Activated naive CD4-positive, alpha-beta T cell treated with Interleukin-2 at 50 U/mL for 16 hours (primary cell): ENCODE results near the gene METTL2B.
A peak's percentile ranks its signal among the peaks of the same experiment; 100 is the strongest.

Experiments used
- DNase-seq: peaks from one replicate; pipeline ENCODE4 v3.0.0-alpha.2; 2020

The METTL2B gene, protein sequence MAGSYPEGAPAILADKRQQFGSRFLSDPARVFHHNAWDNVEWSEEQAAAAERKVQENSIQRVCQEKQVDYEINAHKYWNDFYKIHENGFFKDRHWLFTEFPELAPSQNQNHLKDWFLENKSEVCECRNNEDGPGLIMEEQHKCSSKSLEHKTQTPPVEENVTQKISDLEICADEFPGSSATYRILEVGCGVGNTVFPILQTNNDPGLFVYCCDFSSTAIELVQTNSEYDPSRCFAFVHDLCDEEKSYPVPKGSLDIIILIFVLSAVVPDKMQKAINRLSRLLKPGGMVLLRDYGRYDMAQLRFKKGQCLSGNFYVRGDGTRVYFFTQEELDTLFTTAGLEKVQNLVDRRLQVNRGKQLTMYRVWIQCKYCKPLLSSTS

DNA sequence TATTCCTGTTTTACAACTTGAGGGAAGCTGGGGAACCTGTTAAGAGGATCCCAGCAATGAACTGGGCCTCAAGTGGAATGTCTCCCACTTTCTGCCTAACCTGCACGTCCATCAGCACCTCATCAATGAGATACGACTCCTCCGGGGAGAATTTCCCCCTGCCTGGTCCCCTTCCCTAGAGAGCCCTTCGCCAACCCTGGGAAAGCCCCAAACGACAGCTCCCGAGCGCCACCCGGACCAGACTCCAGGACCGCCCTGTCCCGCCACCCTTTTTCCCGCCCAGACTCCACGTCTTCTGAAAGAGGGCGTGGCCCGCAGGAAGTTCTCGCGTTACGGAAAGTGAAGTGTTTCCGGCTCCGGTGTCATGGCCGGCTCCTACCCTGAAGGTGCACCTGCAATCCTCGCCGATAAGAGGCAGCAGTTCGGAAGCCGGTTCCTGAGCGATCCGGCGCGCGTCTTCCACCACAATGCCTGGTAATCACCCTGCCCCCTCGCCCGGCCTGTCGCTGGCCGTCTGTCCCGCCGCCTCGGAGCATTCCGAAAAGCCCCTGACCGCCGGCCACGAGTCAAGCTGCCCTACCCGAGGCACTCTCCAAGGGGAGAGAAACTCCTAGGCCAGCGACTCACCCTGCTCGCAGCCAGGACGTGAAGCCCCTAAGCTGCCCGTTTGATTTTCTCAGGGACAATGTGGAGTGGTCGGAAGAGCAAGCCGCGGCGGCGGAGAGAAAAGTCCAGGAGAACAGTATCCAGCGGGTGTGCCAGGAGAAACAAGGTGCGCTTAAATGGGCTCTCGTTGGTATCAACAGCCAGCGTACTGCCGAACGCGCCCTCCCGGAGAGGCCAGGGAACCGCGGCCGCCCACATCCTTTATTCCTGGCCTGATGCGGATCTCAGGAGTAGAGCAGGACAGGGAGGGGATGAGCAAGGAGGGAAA lies at the start of gene METTL2B:
Gene METTL2B (plus strand): TSS at position 347 of the 934 bp plus-strand sequence. CDS start 18 bp downstream, at position 365.
- DNase-seq, result peak; percentile 92

DNA sequence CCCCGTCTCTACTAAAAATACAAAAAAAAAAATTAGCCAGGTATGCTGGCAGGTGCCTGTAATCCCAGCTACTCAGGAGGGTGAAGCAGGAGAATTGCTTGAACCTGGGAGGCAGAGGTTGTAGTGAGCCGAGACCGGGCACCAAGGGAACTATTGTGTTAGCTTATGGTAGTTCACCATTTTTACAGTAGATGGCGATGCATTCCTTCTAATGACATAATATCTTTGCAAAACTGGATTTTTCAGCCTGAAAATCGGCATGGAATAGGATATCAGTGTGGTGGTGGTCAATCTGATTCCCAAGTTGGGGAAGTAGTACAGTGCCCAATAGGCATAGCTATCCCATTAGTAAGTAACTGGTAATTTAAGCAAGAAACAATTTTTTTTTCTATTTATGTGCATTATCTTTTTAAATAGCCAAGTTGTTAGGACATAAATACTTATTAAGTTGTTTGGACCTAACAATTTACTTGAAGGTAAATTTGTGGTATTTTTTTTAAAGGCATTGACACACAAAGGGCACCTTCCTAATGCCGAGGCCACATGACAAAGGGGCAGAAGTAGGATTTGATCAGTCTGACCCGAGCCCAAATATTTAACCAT lies 49.2 kb upstream of the METTL2B start:
- no peak for DNase-seq

DNA sequence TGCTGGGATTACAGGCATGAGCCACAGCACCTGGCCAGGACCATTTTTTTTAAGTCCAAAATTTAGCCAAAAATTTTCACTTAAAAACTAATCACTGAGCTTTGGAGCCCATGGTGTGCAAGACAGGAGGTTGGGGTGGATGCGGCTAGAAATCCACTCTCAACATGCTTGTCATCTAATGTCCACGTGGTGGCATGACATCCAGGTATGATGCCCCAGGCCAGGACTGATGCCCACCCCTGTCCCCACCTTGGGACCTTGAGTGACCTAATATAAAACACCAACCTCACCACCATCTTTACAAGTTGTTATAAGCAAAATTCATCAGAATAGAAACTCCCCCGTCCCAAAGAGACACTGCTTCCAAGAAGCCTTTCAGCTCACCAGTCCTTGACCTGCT lies 46.3 kb upstream of the METTL2B start:
- no peak for DNase-seq

DNA sequence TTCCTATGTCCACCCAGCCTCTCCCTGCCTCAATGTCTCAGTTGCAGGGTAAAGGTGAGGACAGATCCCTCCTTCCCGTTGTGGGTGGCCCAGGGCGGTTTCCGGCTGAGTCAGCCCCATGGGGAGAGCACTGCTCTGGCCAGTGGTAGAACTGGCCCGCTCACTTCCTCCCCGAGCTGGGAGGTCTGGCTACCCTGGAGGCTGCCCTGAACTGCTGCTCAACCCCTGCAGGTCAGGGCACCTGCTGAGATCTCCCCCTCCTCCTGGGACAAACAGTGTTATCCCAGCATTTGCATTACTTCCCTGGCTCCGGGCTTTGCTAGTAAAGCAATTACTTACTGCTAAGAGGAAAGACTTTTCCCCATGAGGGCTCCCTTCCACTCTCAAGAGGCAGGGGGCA lies 45.3 kb upstream of the METTL2B start:
- no peak for DNase-seq

DNA sequence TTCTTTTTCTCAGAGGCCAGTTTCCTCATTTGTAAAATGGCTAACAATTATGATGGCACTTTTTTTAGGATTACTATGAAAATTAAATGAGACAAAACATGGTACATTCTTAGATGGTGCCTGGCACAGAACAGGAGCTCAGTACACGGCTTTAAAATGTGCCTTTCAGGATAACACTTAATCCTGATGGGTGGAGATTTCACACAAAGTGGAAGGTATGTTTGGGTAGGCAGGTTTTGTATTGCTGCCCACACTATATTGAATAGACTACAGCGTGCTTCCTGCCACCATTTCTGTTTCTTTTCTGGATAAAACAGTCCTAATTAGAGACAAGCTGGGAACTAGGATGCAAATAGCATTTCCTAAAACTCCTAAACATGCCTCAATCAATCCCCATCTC lies 44.8 kb upstream of the METTL2B start:
- DNase-seq, result no peak

DNA sequence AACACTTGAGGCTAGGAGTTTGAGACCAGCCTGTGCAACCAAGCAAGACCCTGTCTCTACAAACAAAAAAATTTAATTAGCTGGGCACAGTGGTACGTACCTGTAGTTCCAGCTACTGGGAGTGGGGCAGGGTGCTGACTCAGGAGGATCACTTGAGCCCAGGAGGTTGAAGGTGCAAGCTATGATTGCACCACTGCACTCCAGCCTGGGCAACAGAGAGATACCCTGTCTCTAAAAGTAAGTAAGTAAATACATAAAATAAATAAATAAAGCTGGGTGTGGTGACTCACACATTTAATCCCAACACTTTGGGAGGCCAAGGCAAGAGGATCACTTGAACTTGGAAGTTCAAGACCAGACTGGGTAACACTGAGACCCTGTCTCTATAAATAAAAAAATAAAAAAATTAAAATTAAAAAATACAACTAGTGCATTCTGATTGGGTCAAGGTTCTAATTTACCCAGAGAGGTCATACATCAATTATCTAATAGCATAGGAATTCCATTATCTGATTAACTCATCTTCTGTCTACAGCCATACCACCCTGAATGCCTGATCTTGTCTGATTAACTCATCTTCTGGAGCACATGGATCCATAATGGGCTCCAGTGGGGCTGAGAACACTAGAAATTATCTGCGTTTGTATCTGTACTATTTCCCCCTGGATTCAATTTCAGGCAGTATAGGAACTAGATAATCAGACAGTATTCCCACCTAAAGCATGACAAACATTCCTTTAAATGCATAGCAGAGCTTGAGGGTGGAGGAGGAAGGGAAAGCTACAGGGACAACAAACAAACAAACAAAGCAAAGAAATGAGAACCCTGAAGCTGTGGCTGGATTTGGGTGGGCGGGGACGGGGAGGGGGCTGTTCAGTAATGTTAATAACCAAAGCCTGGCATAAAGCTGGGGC lies 41.9 kb upstream of the METTL2B start:
- no peak for DNase-seq

DNA sequence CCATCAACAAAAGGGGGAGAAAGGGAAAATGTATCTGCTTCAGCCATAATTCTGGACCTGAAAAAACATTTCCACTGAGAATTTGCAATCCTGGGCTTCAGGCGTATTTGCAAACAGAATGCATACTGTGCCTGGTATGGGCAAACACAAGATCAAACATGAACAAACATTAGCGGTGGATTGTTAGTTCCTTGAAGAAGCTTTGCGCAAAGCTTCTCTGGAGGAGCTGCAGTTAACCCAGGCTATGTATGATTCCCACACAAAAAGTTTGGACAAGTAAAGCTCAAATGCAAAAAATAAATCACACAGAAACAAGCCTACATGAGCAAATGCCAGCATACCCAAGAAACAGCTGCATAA lies 41.2 kb upstream of the METTL2B start:
- DNase-seq, result no peak

DNA sequence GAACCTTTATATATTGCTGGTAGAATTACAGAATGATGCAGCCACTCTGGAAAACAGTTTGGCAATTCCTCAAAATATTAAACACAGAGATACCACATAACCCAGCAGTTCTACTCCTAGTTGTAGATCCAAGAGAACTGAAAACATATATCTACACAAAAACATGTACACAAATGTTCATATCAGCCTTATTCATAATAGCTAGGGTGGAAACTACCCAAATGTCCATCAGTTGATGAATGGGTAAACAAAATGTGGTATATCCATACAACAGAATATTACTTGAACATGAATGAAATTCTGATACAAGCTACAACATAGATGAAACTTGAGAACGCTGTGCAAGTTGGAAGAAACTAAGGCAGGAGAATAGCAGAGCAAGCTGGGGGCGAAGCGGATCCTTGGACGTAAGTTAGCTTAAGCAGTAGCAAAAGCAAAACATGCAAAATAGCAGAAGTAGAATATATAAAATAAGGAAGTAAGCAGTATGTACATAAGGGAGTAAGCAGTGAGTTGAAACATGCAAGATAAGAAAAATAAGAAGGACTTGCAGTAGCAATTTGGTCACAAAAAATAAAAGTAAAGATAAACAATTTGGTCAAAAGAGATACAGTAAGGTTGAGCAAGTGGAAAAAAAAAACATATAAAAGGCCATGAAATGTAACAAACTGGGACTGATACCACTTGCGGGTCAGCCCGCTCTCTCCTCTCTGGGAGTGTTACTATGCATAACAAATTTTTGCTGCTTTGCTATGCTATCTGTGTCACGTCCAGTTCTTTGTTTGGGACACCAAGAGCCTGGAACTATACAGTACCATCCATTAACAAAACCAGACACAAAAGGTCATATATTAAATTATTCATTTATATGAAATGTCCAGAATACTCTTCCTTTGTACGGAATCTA lies 38.9 kb upstream of the METTL2B start:
- no peak for DNase-seq

DNA sequence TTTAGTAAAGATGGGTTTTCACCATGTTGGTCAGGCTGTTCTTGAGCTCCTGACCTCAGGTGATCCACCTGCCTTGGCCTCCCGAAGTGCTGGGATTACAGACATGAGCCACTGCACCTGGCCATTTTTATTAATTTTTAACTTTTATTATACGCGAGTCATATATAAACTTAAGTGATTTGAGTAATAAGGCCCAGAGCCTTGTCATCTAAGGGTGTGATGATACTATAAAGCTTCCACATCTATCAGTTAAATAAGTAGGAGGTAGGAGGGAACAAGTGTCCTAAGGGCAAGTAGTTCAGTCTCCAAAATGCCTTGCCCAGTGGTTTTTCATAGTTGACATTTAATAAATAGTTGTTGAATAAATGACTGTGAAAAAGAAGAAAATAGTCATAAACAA lies 34.2 kb upstream of the METTL2B start:
- no peak for DNase-seq

DNA sequence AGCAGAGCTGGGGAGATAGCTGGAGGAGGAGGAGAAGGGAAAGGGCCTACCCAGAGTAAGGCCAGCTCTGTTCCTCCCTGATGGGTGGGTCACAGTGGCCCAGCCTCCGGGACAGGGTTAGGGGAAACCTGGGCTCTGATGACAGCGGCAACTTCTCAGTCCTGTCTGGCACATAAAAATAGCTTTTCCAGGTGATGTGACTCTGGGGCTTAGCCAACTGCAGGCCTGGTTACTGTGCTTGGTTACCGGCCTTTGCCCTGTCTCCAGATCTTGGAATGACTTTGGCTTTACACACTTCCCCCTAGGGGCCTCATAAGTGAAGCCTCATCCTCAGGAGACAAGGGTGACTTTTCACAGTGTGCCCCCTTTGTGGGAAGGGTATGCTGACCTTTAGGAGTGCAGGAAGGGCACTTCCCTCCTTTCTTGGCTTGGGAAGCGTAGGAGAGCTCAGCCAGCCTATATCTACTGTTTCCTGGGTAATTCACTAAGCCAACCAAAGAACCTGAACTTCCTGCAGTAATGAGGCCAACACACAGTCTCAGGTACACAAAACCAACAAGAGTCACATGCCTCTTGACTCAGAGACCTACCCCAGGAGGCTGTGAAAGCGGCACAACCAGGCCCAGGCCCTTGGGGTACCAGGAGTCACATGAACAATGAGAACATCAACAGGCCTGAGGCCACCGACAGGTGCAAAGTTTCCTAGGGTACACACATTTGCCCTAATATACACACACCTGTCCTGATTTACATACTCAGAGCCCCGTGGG lies 32.5 kb upstream of the METTL2B start:
- DNase-seq, result no peak

DNA sequence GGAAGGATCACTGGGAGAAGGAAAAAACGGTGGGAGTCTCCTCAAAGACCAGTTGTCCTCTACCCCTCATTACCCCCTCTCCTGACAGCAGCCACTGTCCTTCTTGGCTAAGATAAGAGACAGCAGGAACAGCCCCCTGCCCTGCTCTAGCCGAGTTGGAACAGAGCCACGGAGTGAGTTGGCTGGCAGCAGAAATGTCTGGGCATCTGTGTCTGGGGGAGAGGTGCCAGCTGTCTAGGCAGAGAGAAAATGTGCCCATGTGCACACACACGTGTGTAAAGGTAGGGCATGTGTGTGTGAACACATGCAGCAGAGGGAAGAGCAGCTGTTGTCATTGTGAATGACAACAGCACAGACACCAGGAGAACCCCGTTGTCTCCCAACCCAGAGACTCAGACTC lies 30.2 kb upstream of the METTL2B start:
- DNase-seq, result no peak

DNA sequence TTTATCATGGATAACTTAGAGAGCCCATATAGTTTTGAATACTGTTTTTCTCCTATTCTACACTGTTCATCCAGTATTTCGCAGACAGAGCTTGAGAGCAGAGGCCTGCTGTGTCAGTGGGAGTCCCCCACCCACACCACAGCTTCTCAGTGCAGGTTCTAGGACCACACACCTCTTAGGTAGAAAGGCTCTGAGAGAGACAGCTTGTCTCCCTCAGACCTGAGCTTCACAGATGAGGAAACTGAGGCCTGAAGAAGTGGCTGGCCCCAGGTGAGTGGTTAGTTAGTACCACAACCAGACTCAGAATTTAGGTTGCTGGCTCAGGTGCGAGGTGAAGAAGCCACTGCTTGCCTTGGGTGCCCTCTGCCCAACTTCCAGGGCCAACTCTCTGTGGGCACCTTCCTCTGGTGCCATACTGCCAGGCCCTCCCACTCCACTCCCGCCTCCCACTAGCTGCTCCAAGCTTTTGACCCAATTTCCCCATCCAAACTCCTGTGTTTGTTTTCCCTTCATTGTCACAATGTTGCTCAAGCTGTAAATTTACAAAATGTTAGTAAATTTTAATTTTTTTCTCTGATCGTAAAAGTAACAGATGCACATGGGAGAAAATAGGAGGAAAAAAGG lies 28.5 kb upstream of the METTL2B start:
- no peak for DNase-seq

DNA sequence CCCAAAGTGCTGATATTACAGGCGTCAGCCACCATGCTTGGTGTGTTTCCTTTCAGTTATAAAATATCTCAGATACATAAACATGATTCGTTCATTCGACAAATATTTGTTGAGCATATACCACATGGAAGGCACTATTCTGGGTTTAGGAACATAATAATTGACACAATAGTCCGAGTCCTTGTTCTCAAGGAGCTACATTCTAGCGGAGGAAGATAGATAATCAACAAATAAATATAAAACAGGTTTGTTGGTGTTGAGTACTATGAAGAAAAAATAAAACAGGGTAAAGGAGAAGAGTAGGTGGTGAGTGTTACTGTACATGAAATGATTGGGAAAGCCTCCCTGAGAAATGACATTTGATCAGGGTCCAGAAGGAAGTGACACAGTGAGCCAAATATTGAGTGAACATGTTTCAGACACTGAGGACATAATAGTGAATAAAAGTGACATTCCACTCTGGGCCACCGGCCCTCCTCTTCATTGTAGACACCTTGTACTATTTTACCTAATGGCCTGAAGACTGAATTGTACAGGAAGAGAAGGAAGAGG lies 27.7 kb upstream of the METTL2B start:
- DNase-seq, result no peak

DNA sequence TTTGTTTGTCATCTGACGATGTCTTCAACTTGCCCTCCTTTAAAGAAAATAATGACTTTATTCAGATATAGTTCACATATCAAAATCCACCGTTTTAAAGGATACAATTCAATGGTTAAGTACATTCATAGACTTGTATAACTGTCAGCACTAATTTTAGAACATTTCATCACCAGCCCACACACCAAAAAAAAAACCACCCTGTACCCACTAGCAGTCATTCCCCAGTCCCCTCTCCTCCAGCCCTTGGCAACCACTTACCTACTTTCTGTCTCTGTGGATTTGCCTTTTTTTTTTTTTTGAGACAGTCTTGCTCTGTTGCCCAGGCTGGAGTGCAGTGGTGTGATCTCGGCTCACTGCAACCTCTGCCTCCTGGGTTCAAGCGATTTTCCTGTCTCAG lies 26.1 kb upstream of the METTL2B start:
- DNase-seq, result no peak

DNA sequence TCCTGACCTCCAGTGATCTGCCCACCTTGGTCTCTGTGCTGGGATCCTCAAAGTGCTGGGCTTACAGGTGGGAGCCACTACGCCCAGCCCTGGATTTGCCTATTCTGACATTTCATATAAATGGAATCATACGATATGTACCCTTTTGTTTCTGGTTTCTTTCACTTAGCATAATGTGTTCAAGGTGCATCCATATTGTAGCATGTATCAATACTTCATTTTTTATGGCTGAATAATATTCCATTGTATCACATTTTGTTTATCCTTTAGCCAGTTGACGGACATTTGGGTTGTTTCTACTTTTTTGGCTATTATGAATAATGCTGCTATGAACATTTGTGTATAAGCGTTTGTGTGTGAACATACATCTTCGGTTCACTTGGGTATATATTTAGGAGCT lies 25.6 kb upstream of the METTL2B start:
- no peak for DNase-seq

DNA sequence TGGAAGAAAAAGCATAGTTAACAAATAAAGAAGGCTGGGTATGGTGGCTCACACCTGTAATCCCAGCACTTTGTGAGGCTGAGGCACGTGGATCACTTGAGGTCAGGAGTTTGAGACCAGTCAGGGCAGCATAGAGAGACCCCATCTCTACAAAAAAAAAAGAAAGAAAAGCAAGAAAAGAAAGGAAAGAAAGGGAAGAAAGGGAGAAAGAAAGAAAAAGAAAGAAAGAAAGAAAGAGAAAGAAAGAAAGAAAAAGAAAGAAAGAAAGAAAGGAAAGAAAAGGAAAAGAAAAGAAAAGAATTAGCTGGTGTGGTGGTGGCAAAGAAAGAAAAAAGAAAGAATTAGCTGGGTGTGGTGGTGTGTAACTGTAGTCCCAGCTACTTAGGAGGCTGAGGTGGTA lies 24.0 kb upstream of the METTL2B start:
- no peak for DNase-seq

DNA sequence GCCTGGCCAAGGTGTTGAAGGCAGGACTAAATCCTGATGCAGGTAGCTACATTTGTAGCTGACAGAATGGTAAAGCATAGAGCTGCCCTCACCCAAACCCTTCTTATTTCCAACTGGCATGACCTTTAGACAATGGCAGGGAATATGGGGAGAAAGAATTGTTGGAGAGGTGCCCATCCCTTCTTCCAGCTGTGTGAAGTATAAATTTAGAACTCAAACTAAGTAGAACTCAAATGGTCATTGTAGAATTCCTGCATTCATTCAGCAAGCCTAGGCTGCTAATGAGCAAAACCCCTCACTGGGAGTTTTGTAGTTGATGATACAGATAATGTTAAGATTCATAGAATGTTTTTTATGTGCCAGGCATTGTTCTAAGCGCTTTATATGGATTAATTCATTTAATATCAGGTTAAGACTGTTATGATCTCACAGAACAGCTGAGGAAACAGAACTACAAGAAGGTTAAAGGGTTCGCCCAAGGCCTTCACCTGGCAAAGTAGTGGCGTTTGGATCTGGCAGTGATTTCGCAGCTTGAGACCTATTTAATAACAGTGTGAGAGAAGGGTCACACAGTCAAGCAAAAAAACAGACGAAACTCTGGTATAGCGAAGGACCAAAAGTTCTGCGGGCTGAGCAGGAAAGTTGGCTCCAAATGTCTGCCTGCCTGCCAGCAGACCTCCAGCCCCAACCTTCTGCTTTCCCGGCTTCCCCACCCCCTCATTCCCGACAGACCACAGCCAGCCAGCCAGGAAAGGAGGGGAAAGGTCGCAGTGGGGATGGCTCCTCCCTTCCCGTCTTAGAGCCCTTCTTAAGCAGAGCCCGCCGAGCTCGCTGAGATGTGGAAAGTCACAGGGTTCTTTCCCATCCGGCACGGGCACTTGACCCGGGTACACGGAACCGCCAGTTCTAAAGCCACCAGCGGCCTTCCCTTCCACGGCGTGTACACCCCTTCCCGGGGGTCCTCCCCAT lies 22.4 kb upstream of the METTL2B start:
- no peak for DNase-seq

DNA sequence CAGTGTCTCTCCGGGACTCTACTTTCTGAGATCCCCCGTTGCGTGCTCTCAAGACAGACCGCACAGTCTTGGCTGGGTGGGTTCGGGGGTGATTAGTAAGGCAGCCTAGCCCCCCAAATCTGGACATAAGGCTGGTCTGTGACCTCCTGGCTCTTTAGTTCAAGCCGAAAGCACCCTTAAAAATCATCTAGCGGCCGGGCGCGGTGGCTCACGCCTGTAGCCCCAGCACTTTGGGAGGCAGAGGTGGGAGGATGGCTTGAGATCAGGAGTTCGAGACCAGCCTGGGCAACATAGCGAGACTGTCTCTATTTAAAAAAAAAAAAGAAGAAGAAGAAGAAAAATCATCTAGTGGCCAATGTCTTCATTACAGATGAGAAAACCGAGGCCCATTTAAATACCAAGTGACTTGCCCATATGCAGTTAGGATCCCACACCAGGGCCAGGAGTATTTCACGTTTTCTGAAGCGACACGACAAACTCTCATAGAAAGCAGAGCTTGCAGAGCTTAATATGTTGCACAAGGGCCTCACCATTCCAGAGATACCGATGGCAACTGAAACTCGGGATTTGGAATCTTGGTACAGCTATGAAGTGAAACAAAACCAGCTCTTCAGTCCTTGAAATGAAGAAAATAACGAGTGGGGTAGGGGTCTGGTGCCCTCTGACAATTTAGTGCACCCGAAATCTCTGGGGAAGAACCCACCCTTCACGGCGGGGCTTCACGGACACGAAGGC lies 21.6 kb upstream of the METTL2B start:
- no peak for DNase-seq
